ENCODE measurements around the gene ARHGDIA. TPM values are rescaled to one million over a fixed set of nuclear protein-coding genes. Genes with fewer than 3 reads are reported as not detected.

The ARHGDIA gene
- total and polyA plus RNA-seq, 2 of the 8 experiments (the other 6 are each of a cell fraction or from before 2014, with no cell fraction given) = 62.4 to 217 TPM

GRCh38 chr17:81860756-81861568 is 10.2 kb downstream of the ARHGDIA start (continued):
- TF ChIP-seq SIN3A (conservative IDR thresholded peaks at IDR 0.05 in 1 of 2, IDR thresholded peaks at IDR 0.05 in 1 of 2; ENCODE audit: low read depth in 1 of 2, low read length in 2 of 2) (peak; percentile 15 to 90; a peak in 2 of 4 replicates), SRF (IDR thresholded peaks at IDR 0.05; ENCODE audit: low read depth, low read length) (0 out of 2 replicates have a peak, but pooled peaks have one; percentile 24), RBBP5 (IDR thresholded peaks at IDR 0.05; ENCODE audit: borderline replicate concordance, low read depth, low read length) (no peak), NRF1 (IDR thresholded peaks at IDR 0.05; ENCODE audit: low read depth, low read length) (peak; percentile 64), BRCA1 (IDR thresholded peaks at IDR 0.05; ENCODE audit: low read depth, low read length) (no peak), RNF2 (IDR thresholded peaks at IDR 0.05; ENCODE audit: borderline replicate concordance, low read depth, low read length, missing control alignments, poor library complexity, severe bottlenecking) (no peak), RAD21 (IDR thresholded peaks at IDR 0.05 in 1 of 2, conservative IDR thresholded peaks at IDR 0.05 in 1 of 2; ENCODE audit: low read depth in 2 of 2, low read length in 2 of 2) (no peak), GTF2F1 (IDR thresholded peaks at IDR 0.05; ENCODE audit: borderline replicate concordance, low read depth, low read length) (no peak), MAX (IDR thresholded peaks at IDR 0.05) (peak; percentile 92), CHD1 (IDR thresholded peaks at IDR 0.05; ENCODE audit: low read depth, low read length) (no peak), SIX5 (IDR thresholded peaks at IDR 0.05; ENCODE audit: low read depth, low read length) (no peak), SP1 (IDR thresholded peaks at IDR 0.05; ENCODE audit: low read depth, low read length) (peak; percentile 100), GABPA (IDR thresholded peaks at IDR 0.05; ENCODE audit: borderline replicate concordance, insufficient read depth, low read length) (peak; percentile 96), TCF12 (IDR thresholded peaks at IDR 0.05; ENCODE audit: low read depth, low read length) (no peak), HDAC2 (IDR thresholded peaks at IDR 0.05; ENCODE audit: borderline replicate concordance in 1 of 2, low read depth in 2 of 2, low read length in 2 of 2) (peak in 1 of 2 experiments; percentile 31; a peak in 1 of 4 replicates), CTBP2 (IDR thresholded peaks at IDR 0.05; ENCODE audit: borderline replicate concordance, insufficient read depth, insufficient read length, low read length) (no peak), EP300 (IDR thresholded peaks at IDR 0.05; ENCODE audit: borderline replicate concordance in 1 of 2, low read depth in 2 of 2, low read length in 2 of 2) (no peak), CHD2 (IDR thresholded peaks at IDR 0.05; ENCODE audit: low read length) (peak; percentile 97), NANOG (IDR thresholded peaks at IDR 0.05; ENCODE audit: insufficient read depth, low read depth, low read length, poor library complexity, severe bottlenecking) (no peak), SUZ12 (IDR thresholded peaks at IDR 0.05; ENCODE audit: low read length) (no peak), CBX8 (IDR thresholded peaks at IDR 0.05; ENCODE audit: borderline replicate concordance, low read depth, low read length) (no peak), HDAC6 (IDR thresholded peaks at IDR 0.05; ENCODE audit: low read depth, low read length) (no peak)
